GM21737 (cell line): ENCODE data around the gene POU5F1.
"Not testable (repeated sequence)": the region's sequence is repeated elsewhere in the genome, so short reads cannot be mapped to it uniquely, and the experiment has no call there.

ENCODE experiments used
- ATAC-seq: cut with Tn5 transposase; IDR thresholded peaks from one replicate; pipeline ENCODE4 v1.9.1; 2021; ENCODE audit warnings: mild to moderate bottlenecking, moderate library complexity; ENCODE audit not compliant: unreplicated experiment

Gene POU5F1

DNA sequence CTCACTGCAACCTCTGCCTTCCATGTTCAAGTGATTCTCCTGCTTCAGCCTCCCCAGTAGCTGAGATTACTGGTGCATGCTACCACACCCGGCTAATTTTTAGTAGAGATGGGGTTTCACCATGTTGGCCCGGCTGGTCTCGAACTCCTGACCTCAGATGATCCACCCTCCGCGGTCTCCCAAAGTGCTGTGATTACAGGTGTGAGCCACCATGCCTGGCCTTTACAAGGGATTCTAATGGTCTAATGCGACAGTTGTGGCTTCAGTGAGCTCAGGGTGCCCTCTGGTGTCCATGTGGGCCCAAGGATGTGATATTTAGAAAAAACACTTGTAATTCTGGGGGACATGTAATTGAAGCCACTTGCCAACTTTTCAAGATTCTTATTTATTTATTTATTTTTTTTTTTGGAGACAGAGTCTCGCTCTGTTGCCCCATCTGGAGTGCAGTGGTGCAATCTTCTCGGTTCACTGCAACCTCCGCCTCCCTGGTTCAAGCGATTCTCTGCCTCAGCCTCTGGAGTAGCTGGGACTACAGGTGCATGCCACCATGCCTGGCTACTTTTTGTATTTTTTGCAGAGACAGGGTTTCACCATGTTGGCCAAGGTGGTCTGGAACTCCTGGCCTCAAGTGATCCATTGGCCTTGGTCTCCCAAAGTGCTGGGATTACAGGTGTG, 22.1 kb upstream of the POU5F1 start:
- ATAC-seq: not testable (repeated sequence)

DNA sequence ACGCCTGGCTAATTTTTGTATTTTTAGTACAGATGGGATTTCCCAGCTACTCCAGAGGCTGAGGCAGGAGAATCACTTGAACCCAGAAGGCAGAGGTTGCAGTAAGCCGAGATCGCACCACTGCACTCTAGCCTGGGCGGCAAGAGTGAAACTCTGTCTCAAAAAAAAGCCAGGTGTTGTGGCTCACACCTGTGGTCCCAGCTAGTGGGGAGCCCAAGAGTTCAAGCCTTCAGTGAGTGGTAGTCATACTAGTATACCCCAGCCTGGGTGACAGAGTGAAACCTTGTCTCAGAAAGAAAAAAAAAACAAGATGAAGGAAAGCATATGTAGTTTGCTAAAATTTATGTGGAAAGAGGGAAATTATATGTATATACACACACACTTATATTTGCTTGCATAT, 20.0 kb upstream of the POU5F1 start:
- no peak for ATAC-seq

DNA sequence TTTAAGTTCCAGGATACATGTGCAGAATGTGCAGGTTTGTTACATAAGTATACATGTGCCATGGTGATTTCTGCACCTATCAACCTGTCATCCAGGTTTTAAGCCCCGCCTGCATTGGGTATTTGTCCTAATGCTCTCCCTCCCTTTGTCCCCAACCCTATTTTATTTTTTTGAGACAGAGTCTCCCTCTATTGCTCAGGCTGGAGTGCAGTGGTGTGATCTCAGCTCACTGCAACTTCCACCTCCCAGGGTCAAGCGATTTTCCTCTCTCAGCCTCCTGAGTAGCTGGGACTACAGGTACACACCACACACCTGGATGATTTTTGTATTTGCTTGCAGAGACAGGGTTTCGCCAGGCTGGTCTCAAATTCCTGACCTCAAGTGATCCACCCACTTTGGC, 18.7 kb upstream of the POU5F1 start:
- ATAC-seq: not testable (repeated sequence)

DNA sequence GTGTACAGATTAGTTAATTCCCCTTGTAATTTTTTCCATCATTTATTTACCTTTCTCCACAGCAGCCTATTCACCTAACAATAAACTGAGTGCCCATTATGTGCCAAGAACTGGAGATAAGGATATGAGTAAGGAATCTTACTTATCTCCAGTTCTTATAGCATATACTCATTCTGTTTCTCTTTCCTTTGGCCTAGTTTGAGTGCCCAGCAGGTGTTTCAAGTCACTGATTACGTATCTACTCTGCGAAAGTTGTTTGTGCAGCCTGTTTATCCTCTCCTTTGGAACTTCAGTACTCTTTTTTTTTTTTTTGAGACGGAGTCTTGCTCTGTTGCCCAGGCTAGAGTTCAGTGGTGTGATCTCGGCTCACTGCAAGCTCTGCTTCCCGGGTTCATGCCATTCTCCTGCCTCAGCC, 17.3 kb upstream of the POU5F1 start:
- ATAC-seq: no peak

DNA sequence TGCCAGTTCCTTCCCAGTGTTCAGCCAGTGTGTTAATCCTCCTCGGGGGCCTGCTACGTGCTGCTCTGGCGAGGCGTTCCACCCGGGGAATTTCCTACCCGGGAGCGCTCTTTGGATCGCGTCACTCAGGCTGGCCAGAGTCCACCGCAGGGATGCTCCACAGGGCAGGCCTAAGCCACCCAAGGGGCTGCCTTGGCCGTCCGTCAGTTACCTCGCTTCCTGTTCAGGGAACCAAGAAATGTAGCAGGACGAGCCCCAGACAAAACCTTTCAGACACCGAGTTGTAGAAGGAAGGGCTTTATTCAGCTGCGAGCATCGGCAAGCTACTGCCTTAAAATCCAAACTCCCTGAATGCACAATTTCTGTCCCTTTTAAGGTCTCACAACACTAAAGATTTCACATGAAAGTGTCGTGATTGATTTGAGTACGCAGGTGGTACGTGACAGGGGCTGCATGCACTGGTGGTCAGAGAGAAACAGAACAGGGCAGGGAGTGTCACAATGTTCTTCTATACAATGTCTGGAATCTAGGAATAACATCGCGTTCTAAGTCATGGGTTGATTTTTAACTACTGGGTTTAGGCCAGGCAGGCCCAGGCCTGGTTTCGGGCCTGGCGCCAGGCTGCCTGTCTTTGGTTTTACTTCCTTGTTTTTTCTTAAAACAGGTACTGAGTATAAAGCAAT, 15.7 kb upstream of the POU5F1 start:
- no peak for ATAC-seq

DNA sequence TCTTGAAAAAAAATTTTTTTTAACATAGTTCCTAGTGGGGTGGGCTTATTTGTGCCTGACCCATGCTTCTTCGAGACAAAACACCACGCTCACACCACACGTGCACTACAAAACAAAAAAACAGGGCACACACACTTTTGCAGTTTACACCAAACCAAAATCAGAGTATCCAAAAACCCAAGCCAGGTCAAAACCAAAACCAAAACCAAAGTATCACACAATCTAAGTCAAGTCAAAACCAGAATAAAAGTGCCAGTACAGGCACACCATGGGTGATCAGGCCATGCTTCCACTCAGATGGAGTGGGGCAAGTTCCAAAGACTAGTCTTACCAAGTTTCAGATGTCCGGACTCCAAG, 15.2 kb upstream of the POU5F1 start:
- ATAC-seq: not testable (repeated sequence)

DNA sequence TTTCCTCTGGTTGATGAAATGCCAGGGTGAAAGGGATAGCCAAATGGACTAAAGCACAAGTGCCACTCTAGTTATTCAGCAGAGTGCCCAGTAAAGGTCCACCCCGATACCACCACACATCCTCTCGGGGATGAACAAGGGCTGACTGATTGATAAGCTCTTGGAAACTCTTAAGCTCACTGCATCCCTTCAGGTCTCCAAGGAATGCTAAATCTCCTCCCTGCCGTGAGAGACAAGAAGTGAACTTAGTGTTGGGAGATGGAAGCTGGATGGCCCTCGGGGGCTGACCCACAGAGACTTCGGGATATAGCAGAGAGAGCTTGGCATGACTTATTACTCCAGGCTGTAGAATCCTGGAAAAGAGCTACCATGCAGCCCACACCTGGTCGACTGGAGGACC, 13.4 kb upstream of the POU5F1 start:
- ATAC-seq: not testable (repeated sequence)

DNA sequence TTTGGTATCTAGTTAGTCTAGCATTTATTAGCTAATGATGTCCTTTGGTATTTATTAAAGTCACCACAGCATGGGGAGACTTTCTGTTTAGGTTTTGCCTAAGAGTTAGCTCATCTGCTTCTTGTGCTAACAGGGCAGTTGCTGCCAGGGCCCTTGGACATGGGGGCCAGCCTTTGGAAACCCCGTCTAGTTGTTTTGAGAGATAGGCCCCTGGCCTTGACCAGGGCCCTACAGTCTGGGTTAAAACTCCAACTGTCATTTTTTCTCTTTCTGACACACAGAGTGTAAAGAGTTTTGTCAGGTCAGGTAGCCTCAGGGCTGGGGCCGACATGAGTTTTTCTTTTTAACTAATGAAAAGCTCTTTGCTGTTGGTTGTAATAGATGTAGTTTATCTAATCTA, 12.8 kb upstream of the POU5F1 start:
- not testable (repeated sequence) for ATAC-seq

DNA sequence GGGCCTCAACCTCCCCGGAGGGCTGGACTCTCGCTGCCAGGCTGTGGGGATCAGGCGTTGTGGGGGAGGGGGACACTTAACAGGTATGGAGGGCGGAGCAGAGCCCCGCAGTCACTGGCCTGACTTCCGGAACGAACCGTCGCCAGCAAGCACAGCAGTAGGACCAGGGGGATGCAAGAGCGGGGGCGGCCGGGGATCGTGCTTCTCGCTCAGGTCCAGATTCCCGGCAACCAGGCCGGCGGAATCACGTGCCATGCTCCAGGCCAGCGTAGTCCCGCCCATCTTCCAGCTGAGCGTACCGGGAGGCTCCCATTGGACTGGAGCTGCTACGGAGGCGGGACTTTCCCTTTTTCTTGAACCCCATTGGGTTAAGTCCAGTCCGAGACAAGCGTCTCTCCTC, 10.0 kb upstream of the POU5F1 start:
- ATAC-seq: no peak

DNA sequence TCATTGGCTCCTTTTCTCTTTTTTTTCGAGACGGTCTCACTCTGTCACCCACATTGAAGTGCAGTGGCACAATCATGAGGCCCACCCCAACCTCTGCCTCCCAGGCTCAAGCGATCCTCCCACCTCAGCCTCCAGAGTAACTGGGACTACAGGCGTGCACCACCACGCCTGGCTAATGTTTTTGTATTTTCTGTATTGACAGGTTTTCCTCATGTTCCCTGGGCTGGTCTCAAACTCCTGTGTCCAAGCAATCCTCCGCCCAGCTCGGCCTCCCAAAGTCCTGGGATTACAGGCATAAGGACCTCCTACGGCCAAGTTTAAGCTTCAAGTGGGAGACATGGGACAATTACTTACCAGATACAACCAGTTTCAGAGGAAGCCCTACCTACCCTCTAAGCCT, 9.4 kb upstream of the POU5F1 start:
- ATAC-seq: no peak

DNA sequence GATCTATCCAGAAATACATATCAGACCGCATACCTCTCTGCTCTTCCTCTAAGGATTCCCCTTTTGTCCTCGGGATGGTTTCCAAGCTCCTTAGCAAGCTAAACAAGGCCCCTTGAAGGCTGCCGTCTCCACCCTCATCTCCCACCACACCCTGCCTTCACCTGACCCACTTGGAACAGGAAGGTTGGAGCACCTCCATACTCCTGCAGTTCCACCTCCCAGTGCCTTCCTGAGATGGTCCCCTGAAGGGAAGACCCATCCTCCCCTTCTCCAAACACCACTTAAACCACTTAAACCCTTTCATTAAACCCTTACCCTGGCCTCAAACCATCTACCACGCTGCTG, 8.5 kb upstream of the POU5F1 start:
- ATAC-seq: no peak

DNA sequence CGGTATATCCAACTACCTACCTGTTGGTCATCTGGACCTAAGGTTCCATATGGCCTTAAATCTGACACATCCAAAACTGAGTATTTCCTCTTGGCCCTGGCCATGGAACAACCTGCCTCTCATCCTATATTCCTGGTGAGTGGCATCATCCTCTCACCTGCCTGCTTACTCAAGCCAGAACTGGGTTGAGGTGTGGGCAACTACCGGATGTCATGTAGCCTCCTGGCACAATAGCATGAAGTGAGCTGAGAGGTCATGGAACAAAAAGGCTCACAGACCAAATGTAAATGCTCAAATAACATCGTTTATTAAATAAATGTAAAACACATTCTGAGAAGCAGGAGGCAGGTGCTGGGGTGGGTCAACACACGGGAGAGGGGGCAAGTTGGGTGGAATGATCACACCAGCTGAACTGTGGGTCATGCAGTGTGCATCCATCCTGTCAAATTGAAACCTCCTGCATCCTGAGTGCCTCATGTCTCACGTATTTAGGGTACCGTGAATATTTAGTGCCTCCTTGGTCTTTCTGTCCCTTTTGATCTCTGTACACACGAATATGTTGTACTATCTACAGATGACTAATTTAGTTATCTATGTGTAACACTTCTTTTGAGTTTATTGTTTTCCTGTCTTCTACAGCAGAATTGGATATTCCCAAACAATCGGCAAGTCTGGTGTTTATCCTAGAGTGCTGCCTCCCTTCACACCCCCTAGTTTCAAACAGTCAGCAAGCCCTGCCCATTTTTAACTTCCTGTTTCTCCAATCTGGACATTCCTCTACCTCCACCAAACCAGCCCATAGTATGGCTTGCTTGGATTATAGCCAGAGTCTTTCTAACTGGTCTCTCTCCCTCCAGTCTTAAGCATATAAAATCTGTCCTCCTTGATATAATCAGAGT, 7.9 kb upstream of the POU5F1 start:
- ATAC-seq: no peak

DNA sequence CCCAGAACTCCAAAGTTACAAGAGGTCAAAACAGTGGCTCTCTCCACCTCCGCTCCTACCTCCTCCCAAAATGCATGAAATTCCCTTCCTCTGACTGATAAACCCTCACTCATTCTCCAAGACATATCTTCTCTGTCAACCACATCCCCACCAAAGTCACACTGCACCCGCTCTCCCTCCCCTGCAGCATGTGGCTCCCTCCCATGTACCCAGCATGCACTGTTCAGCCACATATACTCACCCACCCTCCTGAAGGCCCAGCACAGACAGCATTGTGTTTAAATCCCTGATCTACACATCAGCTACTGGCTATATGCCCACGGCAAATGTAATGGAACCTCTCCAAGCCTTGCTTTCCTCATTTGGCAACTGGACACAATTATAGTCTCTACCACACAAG, 5.5 kb upstream of the POU5F1 start:
- no peak for ATAC-seq

DNA sequence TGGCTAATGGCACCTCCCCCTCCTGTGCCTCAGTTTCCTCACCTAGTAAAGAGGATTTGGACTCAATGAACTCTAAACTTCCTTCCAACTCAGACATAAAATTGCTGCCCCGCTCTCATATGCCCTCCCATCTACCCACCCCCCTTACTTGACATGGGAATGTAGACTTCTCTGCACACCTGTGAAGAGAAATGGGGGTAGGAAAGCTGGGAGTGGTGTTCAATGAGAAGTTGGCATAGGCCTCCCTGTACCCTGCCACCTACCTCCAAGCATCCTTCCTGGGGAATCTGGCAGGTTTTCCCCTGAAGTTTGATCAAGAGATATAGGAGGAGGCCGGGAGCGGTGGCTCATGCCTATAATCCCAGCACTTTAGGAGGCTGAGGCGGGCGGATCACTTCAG, 3.9 kb upstream of the POU5F1 start:
- ATAC-seq: no peak

DNA sequence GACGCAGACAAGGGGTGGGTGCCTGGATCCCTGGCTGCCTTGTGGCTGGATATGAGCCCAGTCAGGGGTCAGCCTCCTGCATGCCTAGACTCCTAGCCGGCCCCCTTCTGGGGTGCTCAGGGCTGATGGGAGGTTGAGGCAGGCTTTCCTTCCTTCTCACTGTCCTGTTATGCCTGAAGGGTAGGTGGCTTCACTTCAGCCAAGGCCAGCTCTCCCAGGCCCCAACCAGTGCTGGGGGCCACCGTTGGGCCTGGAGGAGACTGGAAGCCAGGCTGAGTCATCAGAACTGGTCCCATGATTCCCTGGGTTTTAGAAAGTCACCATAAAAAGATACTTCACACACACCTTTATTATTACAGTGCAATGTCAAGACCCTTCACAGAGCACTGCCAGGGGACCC, 2.9 kb upstream of the POU5F1 start:
- no peak for ATAC-seq

DNA sequence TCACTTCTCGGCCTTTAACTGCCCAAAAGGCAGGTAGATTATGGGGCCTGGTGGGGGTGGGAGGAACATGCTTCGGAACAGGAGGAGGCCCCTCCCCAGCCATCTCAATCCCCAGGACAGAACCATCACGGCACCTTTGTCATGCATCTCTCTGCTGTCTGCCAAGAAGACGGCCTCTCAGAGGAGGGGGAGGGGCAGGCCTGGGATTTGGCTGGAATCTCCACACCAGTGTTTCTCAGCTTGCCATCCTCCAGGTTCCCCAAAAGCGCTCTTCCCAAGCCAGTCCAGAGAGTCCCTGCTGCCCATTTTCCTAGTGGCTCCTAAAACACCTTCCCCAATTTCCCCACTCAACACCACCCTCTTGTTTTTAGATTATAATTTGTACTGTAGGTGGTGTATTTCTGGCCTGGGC, 2.5 kb upstream of the POU5F1 start:
- no peak for ATAC-seq

DNA sequence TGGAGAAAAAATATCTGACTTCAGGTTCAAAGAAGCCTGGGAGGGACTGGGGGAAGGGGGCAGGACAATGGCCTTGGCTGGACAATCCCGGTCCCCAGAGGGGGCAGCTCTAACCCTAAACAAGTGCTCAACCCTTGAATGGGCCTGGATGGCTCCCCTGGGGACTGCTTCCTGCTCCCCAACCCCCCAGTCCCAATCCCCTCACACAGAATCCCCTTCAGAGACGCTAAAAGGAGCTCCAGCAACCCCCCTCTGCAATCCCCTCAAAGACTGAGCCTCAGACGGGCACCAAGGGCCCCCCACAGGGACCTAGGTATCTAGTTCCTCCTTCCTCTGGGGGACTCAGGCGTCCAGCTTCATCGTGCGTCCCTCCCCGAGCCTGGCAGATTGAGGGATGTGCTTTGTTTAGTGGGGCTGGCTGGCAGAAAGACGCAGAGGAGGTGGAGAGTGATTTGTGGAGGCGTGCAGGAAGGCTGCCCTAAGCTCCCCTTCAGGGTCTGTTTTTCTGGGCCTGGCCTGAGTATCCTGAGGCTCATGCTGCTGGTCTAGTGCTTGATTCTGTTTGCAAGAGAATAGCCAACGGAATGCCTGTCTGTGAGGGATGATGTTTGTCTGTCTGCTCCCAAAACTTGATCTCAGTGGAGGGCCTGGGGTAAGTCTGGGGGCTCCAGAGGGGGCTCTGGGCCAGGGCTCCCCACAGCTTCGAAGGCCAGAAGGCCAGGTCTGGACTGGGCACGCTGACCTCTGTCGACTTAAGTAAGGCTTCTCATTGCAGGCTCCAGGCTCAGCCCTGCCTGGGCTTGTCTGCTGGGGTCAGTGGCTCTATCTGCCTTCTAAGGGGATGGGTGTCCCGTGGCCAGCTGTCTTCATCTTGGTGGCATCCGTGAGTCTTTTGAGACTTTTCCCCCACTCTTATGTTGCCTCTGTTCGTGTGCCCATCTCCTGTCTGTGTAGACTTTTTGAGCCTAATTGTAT, 1.7 kb upstream of the POU5F1 start:
- ATAC-seq: no peak

DNA sequence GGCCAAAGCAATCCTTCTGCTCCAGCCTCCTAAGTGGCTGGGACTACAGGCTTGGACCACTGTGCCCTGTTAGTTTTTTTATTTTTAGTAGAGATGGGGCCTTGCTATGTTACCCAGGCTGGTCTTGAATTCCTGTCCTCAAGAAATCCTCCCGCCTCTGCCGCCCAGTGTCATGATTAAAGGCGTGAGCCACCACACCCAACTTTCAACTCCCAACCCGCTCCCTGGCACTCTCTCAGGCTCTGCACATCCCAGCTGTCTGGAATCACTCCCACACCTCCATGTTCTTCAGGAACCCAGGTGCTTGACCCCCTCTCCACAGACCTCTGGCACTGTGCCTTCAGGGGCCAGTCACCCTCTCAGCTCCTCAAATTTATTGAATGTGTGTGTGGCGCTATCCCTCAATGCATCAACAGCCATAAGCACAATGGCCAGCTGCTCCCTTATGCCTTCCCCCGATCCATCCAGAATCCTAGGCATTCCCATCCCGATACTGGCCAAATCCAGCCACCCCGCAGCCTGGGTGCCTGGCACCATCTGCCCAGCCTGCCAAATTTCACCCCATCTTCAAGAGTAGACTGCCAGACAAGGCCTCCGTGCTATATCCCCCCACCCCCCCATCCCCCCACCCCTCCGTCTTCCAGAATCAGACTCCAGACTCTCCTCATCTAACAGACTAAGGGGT, 647 bp upstream of the POU5F1 start:
- no peak for ATAC-seq

DNA sequence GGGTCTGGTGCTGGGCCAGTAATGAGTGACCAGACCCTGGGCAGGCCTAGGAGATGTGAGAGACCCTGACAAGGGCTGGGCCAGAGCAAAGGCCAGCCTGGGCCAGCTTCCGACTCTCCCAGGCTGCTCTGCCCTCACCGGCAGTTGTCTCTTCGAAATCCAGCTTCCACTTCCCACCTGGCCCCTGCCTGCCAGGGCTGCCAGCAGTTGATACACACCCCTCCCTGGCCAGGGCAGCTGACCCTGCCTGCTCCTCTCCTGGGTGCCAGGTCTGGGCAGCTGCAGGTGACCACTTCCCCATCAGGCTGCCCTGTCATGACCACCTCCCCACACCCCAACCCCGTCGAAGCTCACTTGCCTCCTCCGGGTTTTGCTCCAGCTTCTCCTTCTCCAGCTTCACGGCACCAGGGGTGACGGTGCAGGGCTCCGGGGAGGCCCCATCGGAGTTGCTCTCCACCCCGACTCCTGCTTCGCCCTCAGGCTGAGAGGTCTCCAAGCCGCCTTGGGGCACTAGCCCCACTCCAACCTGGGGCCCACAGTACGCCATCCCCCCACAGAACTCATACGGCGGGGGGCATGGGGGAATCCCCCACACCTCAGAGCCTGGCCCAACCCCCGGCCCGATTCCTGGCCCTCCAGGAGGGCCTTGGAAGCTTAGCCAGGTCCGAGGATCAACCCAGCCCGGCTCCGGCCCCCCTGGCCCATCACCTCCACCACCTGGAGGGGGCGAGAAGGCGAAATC, 453 bp downstream of the POU5F1 start:
- ATAC-seq: not testable (repeated sequence)
